Caco-2 (cell line): ENCODE measurements around the gene SULT1A1. TPM values are rescaled to one million over a fixed set of nuclear protein-coding genes. Genes with fewer than 3 reads are reported as not detected.

Source experiments
- BruUV-seq: library from RNA; stranded (reverse); fragments of 400-500 nt; replicated peaks from 2 replicates; lab custom pipeline; 2021; lab: Mats Ljungman, UMichigan
- CTCF ChIA-PET: fragments of 300-600 bp; sonication (Branson Sonifier 250); formaldehyde crosslinking; loops from one replicate; lab custom pipeline; 2022; ENCODE audit warnings: antibody characterized with exemption; lab: Charles Lee
- POLR2A ChIA-PET: fragments of 300-600 bp; sonication (Branson Sonifier 250); formaldehyde crosslinking; loops from one replicate; lab custom pipeline; 2022; ENCODE audit warnings: antibody characterized with exemption; lab: Charles Lee
- DNase-seq, 2 experiments: peaks; one replicate each; pipeline versions ENCODE4 v3.0.0 to v3.0.0-alpha.2; 2020 to 2022
- H3K27me3 ChIP-seq: replicated peaks from 2 replicates; pipeline ENCODE4 v1.6.0; 2011; ENCODE audit warnings: low read length; ENCODE audit not compliant: control insufficient read depth, insufficient read depth
- H3K36me3 ChIP-seq: 2 replicates; pipeline ENCODE4 v1.5.1; 2011; ENCODE audit warnings: low read length; ENCODE audit not compliant: control insufficient read depth, insufficient read depth
- H3K4me1 ChIP-seq: fragments of 250-450 bp; sonication (Bioruptor Pico); 2 replicates; pipeline ENCODE4 v1.5.1; 2020; ENCODE audit warnings: mild to moderate bottlenecking
- H3K4me3 ChIP-seq: 2 replicates; pipeline ENCODE4 v1.5.1; 2011; ENCODE audit warnings: low read depth, mild to moderate bottlenecking, control low read depth, low read length
- H3K9me3 ChIP-seq: fragments of 250-450 bp; sonication (Bioruptor Pico); 2 replicates; pipeline ENCODE4 v1.5.1; 2020; ENCODE audit warnings: mild to moderate bottlenecking, moderate library complexity
- H3K27ac Mint-ChIP-seq: one replicate; pipeline ENCODE4 v1.8.0; 2022; ENCODE audit warnings: mixed read lengths; ENCODE audit not compliant: unreplicated experiment
- H3K27me3 Mint-ChIP-seq: one replicate; pipeline ENCODE4 v1.8.0; 2022; ENCODE audit warnings: mixed read lengths; ENCODE audit not compliant: insufficient read depth, unreplicated experiment
- H3K36me3 Mint-ChIP-seq: one replicate; pipeline ENCODE4 v1.8.0; 2022; ENCODE audit warnings: mild to moderate bottlenecking, mixed read lengths; ENCODE audit not compliant: insufficient read depth, unreplicated experiment
- H3K4me1 Mint-ChIP-seq: one replicate; pipeline ENCODE4 v1.8.0; 2022; ENCODE audit warnings: low read depth, mixed read lengths; ENCODE audit not compliant: unreplicated experiment
- H3K4me3 Mint-ChIP-seq: one replicate; pipeline ENCODE4 v1.8.0; 2022; ENCODE audit warnings: mild to moderate bottlenecking, moderate library complexity, mixed read lengths; ENCODE audit not compliant: unreplicated experiment
- H3K9me3 Mint-ChIP-seq: one replicate; pipeline ENCODE4 v1.8.0; 2022; ENCODE audit warnings: mixed read lengths; ENCODE audit not compliant: unreplicated experiment
- intact Hi-C: fragments of 100-400 bp; cut with micrococcal nuclease; formaldehyde crosslinking; loops from one replicate; pipeline ENCODE4 v1.10.0; 2022; ENCODE audit not compliant: unreplicated experiment
- total RNA-seq: library from RNA; stranded (reverse); gene quantifications from 2 replicates; pipeline ENCODE4 v1.2.3, GENCODE V29; 2022
- TF ChIP-seq, protein P1 (sequence below), 2 experiments: fragments of 200-600 bp in 1 of 2; IDR thresholded peaks; 1 replicate in 1 of 2; 2 replicates in 1 of 2; pipeline versions ENCODE4 v1.5.1 to v1.8.0; 2011 to 2022; ENCODE audit warnings: antibody characterized with exemption in 1 of 2, control low read depth in 1 of 2, inconsistent platforms in 1 of 2, low read depth in 1 of 2, low read length in 1 of 2, mild to moderate bottlenecking in 1 of 2, moderate library complexity in 1 of 2; ENCODE audit not compliant: insufficient read depth in 1 of 2, severe bottlenecking in 1 of 2, unreplicated experiment in 1 of 2

SULT1A1 gene
- total RNA-seq, 1 experiment from 2014 or later = 9.1 TPM

- CTCF ChIA-PET = no interaction called here
- Histone ChIP-seq H3K4me3 (no peak overlapping the region), H3K4me1 (peaks cover 2% of the 10 kb centered on the region), H3K36me3 (no peaks in the 10 kb centered on the region; the same call in 1 of the 2 replicates), H3K9me3 (no peaks in the 10 kb centered on the region), H3K27me3 (no peaks in the 10 kb centered on the region)
- no TSS peak for BruUV-seq
- peaks cover 4% of the 10 kb centered on the region for H3K4me1 Mint-ChIP-seq
- no peaks in the 10 kb centered on the region for H3K9me3 Mint-ChIP-seq
- H3K27me3 Mint-ChIP-seq = no peaks in the 10 kb centered on the region
- DNase-seq = no peak
- H3K27ac Mint-ChIP-seq = no peak overlapping the region
- POLR2A ChIA-PET = no interaction called here
- intact Hi-C loops = no loop called here
- H3K36me3 Mint-ChIP-seq = no peaks in the 10 kb centered on the region
- H3K4me3 Mint-ChIP-seq = no peak overlapping the region
- TF ChIP-seq, protein P1, sequence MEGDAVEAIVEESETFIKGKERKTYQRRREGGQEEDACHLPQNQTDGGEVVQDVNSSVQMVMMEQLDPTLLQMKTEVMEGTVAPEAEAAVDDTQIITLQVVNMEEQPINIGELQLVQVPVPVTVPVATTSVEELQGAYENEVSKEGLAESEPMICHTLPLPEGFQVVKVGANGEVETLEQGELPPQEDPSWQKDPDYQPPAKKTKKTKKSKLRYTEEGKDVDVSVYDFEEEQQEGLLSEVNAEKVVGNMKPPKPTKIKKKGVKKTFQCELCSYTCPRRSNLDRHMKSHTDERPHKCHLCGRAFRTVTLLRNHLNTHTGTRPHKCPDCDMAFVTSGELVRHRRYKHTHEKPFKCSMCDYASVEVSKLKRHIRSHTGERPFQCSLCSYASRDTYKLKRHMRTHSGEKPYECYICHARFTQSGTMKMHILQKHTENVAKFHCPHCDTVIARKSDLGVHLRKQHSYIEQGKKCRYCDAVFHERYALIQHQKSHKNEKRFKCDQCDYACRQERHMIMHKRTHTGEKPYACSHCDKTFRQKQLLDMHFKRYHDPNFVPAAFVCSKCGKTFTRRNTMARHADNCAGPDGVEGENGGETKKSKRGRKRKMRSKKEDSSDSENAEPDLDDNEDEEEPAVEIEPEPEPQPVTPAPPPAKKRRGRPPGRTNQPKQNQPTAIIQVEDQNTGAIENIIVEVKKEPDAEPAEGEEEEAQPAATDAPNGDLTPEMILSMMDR (IDR thresholded peaks at IDR 0.05; ENCODE audit: insufficient read depth in 1 of 2, low read depth in 1 of 2, low read length in 1 of 2, severe bottlenecking in 1 of 2, unreplicated experiment in 1 of 2) = no peak
Observed at GRCh38 chr16:28592511-28592910, 17.3 kb downstream of the SULT1A1 start.

DNA sequence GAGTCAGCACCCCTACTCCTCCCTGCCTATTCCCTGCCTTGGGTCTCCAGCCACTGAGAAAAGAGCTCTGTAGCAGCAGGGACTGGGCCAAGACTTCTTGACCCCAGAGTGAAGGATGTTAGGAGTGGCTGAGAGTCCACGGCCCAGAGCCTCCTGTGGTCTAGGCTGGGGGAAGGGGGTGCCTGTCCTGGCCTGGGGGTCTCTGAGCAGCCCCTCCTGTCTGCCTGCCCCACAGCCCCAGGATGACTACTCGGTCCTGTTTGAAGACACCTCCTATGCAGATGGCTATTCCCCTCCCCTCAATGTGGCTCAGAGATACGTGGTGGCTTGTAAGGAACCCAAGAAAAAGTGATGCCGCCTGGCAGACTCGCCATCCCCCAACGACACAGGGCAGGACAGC is 18.5 kb downstream of the SULT1A1 start:
- BruUV-seq = no TSS peak
- no peak for DNase-seq
- Histone ChIP-seq H3K4me3 (no peak overlapping the region), H3K27me3 (no peaks in the 10 kb centered on the region), H3K9me3 (no peaks in the 10 kb centered on the region), H3K36me3 (no peaks in the 10 kb centered on the region; the same call in 1 of the 2 replicates), H3K4me1 (no peaks in the 10 kb centered on the region)
- Mint-ChIP-seq H3K4me3 (no peak overlapping the region), H3K36me3 (no peaks in the 10 kb centered on the region), H3K4me1 (no peaks in the 10 kb centered on the region), H3K27ac (no peak overlapping the region), H3K27me3 (no peaks in the 10 kb centered on the region), H3K9me3 (no peaks in the 10 kb centered on the region)
- TF ChIP-seq, protein P1 (IDR thresholded peaks at IDR 0.05; ENCODE audit: insufficient read depth in 1 of 2, low read depth in 1 of 2, low read length in 1 of 2, severe bottlenecking in 1 of 2, unreplicated experiment in 1 of 2) = no peak
- CTCF ChIA-PET = no interaction called here
- intact Hi-C loops = no loop called here
- POLR2A ChIA-PET = no interaction called here

DNA sequence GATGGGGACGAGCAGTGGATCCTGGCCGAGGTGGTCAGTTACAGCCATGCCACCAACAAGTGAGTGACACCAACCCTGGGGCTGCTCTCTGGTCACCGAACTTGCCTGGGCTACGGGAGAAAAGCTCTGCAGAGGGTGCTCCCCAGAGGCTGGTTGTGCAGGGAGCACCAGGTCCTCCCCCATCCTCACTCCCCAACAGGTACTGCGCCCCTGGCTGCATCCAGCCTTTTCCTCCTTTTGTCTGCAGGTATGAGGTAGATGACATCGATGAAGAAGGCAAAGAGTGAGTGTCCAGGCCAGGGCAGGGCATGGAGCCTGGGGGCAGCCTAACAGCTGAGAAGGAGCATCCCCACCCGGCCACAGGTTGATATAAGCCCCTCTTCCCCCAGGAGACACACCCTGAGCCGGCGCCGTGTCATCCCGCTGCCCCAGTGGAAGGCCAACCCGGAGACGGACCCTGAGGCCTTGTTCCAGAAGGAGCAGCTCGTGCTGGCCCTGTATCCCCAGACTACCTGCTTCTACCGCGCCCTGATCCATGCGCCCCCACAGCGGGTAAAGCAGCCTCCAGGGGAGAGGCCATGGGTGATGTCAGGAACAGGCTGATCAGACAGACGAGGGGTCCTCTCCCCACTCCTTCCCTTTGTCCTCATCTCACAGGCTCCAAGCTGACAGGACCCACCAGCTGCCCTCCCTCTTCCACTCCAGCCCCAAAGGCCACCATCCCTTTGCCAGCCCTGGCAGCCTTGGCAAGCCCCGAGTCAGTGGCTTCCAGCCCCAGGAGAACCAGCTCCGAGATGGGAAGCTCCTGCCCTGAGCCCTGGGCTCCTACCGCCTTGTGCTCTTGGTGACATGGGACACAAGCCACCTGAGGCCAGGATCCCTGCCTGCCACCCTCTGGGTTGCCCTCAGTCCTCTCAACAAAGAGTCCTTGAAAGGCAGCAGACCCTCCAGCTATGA is 19.2 kb downstream of the SULT1A1 start:
- Histone ChIP-seq H3K4me1 (no peaks in the 10 kb centered on the region), H3K4me3 (no peak overlapping the region), H3K9me3 (no peaks in the 10 kb centered on the region), H3K36me3 (no peaks in the 10 kb centered on the region; the same call in 1 of the 2 replicates), H3K27me3 (no peaks in the 10 kb centered on the region)
- ChIA-PET POLR2A (no interaction called here), CTCF (no interaction called here)
- Mint-ChIP-seq H3K9me3 (no peaks in the 10 kb centered on the region), H3K4me1 (no peaks in the 10 kb centered on the region), H3K27me3 (no peaks in the 10 kb centered on the region), H3K36me3 (peaks cover 5% of the 10 kb centered on the region), H3K4me3 (no peak overlapping the region), H3K27ac (no peak overlapping the region)
- intact Hi-C loops = no loop called here
- TF ChIP-seq, protein P1 (IDR thresholded peaks at IDR 0.05; ENCODE audit: insufficient read depth in 1 of 2, low read depth in 1 of 2, low read length in 1 of 2, severe bottlenecking in 1 of 2, unreplicated experiment in 1 of 2) = no peak
- DNase-seq = no peak
- BruUV-seq = no TSS peak
